MV-4-11 (cell line): ENCODE data around the gene OSBPL3.
A peak's percentile ranks its signal among the peaks of the same experiment; 100 is the strongest.

Experiments
- DNase-seq: peaks from one replicate; lab custom pipeline; 2025; lab: John Stamatoyannopoulos, UW

OSBPL3 gene

DNA sequence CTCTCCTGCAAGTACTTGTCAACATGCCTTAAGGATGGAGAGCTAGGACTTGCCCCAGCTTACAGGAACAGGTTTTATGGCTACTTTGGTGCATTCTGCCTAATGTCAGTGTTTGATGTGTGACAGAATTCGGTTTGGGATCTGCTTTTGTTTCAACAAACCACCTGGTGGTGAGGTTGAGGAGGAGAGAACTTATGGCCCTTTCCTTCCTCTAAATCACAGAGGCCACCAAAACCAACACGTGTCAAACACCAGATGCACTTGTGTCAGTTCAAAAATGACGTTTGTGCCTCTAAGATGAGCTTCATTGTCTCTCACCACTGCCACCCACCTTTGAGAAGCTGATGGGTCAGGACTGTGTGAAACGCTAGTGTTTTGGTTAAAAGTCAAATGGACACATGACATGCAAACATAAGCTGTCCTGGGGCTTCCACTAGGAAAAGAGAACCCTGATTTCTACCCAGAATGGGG is 83.9 kb downstream of the OSBPL3 start:
- no peak for DNase-seq

DNA sequence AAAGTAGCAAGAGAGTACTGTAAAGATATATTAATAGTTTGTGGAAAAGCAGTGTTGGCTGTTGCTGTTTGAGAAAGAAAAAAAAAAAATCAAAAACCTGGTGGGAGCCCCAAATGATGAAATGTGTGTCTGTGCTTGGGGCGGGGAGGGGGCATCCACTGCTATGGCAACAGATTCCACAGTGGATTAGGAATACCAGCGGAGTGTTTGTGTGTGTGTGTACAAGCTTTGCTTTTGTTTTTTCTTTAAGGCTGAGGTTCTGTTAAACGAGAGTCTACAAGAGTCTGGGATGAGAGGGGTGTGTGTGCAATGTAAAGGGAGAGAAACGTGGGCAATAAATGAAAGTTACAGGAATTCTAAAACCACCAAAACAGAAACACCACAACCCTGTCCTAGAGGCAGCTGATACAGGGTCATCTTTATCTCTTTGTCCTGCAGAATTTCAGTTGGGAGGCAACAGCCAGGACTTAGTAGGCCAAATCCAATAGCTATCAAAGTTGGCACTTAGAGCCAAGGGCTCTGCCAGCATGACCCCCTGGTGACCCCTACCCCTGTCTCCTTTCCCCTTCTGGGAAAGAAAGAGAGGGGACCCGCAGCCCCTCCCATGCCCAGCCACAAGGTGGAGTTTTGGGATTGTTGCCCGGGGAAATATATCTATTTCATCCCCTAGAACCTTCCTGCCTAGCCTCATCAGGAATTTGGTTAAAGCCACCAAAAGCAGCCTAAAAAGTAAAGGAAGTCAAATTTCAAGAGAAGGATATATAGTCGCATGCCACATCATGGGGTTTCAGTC is 85.4 kb downstream of the OSBPL3 start:
- no peak for DNase-seq

DNA sequence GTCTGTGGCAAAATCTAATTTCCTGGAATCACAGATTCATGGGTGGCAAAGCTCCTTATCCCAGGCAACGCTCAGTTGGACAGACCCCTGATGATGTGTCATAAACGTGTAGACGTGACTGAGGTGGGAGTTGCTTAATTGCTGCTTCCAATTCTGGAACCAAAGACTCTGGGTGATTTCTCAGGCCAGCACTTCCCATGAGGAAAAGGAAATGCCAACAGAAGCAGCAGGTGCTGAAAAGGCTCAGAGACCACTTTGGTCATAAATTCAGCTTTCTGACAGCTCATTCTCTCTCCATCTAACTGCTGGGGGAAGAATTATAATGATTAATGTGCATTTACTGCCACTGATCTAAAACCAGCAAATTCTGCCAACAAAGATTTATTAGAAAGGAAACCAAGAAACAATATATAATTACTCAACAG is 88.7 kb downstream of the OSBPL3 start:
- no peak for DNase-seq

DNA sequence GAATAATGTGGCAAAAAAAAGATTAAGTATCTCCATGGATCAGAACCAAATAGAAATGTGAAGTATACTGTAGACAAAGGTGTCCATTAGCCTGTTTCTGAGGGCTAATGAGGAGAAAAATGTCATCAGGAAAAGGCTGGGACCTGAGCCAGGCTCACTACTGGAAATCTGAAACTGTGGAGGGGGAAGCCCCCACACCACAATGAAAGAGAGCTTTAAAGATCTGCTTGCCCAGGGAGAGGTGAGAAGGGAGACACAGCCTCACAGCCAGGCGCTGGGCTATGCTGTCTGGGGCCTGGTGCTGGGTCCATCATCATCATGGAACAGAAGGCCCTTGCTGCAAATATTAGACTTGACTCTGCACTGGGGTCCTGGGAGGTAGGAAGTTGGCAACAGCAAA is 90.4 kb downstream of the OSBPL3 start:
- DNase-seq = no peak

GRCh38 chr7:24888653-24889052 is 91.3 kb downstream of the OSBPL3 start:
- no peak for DNase-seq

DNA sequence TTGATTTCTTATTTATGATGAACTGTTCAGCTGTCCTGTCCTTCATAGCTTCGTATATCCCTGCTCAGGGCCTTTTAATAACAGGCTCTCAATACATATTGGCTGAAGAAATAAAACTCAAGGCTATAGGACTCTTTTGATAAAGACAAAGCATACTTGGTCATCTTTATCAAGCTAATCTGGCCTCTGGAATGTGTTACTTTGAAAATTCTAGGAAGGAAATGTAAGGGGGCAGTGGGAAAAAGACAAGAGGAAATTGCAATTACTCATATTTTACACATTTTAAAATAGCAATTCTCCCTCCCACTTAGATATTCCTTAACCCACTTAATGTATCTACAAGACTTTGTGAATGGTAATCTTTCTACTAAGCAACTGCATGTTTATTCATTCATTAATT is 94.3 kb downstream of the OSBPL3 start:
- DNase-seq = no peak

GRCh38 chr7:24885305-24885704 is 94.7 kb downstream of the OSBPL3 start:
- DNase-seq = no peak

GRCh38 chr7:24884401-24884800 is 95.6 kb downstream of the OSBPL3 start:
- DNase-seq = no peak

GRCh38 chr7:24883622-24884013 is 96.4 kb downstream of the OSBPL3 start:
- DNase-seq = no peak

DNA sequence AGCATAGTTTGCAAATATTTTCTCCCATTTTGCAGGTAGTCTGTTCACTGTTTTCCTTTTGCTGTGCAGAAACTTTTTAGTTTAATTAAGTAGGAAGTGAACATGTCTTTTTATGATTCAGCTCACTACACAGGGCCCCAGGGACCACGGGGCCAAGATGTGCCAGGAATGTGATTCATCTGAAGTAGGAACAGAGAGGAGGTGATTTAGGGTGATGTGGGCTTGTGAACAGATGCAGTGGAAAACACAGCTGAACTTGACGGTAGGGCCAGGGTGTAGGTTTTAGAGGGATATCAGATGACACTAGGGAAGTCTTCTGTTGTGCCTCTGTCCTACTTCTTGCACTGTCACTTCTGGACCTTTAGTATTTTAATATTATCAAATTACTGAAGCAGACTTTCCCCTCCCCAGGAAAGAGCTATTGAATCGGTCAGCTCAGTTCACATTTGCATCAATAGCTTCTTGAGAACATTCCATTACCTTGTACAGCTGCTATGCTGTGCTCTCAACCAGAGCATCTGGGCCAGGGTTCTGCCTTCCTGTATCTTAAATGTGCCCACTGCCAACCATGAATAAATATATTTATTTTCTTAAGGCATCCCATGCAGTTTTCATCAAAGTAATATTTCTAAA is 96.9 kb downstream of the OSBPL3 start:
- DNase-seq = no peak

GRCh38 chr7:24881623-24882022 is 98.4 kb downstream of the OSBPL3 start:
- no peak for DNase-seq

- no peak for DNase-seq
Observed at GRCh38 chr7:24880886-24881285, 99.1 kb downstream of the OSBPL3 start.

GRCh38 chr7:24879291-24879690 is 100.7 kb downstream of the OSBPL3 start:
- peak; percentile 47 for DNase-seq

DNA sequence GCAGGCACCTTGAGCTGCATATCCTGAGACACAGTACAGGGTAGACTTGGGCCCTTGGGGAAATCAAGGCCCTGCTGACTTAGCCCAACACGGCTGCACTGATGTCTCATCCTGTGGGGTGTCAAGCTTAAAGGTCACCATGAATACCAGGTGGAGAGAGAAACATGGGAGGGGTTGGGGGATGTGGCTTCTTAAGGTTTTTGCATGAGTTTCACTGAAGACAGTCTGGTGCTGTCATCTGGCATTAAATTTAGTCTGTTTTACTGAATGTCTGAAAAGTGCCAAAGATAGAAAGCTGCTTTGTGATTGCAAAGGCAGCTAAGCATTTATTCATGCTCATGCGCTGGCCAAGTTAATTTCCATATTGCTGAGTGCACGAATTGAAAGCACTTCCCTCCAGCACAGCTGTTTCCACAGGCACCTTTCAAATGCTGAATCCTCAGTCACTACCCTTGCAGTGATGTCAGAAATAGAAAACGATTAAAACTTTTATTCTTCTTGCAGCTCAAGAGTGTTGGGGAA is 102.1 kb downstream of the OSBPL3 start:
- no peak for DNase-seq

DNA sequence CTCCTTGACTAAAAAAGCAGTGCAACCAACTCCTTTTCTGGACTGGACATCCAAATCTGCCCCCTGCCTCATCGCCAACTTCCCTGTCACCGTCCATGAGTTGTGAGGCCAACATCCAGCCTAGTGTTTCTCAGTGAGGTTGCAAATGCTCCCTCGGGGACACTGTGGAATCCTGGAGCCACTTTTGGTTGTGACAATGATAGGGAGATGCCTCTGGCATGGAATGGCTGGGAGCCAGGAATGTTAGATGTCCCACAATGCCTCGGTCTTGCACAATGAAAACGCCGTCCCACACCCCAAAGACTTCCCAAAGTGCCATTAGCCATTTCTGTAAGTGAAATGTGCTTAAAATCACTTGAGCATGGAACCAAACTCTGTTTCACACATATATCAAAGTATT is 105.2 kb downstream of the OSBPL3 start:
- DNase-seq = no peak

GRCh38 chr7:24873944-24874343 is 106.0 kb downstream of the OSBPL3 start:
- DNase-seq = no peak

DNA sequence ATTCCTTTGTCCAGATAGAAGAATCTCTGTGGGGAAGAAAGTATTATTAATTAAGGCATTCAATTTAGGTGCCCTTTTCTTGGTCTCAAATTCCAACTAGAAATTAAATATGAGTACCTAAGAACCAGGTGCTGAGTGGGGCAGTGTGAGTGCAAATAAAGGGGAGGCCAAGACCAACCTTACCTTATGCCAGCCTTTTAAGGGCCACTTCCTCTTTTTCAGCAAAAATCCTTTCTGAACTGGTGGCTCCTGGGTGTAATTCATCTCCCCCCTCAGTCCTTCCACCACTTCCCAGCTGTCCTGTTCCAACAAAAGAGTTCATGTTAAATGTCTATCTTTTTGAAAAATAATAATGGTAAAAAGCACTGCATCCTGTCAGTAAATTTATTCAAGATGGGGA is 108.2 kb downstream of the OSBPL3 start:
- peak; percentile 5 for DNase-seq

GRCh38 chr7:24870766-24871165 is 109.2 kb downstream of the OSBPL3 start:
- DNase-seq = no peak

DNA sequence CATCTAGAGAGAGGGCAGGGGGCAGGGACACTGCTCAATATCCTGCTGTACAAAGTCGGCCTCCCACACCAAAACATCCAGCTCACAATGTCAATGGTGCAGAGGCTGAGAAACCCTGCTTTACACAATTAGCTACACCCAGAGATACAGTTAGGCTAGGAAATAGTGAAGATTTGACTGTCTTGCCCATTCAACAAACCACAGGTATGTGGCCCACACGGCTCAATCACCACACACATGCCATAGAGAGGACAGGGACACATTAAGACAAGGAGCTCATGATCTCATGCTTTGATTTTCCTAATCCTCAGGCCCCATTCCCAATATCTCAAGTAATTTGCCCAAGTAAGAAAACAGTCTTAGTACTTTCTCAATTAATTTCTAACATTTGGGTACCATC is 110.4 kb downstream of the OSBPL3 start:
- DNase-seq = no peak

DNA sequence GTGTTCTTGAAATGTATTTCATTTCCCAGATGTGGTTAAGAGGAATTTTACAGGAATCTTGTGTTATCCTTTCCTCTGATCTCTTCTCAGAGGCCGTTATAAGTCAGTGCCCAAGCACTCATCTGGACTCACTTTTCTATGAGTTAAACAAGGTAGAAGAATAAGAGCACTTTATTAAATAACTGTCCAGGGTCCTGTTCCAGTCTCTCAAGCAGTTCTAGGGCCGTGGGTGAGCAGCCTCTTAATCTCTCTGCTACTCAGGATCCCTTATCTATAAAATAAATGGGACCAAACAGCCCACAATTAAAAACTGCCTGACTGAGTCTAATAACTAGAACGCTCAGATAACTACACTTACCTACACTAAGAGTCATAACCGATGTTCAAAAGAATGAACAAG is 111.2 kb downstream of the OSBPL3 start:
- no peak for DNase-seq

DNA sequence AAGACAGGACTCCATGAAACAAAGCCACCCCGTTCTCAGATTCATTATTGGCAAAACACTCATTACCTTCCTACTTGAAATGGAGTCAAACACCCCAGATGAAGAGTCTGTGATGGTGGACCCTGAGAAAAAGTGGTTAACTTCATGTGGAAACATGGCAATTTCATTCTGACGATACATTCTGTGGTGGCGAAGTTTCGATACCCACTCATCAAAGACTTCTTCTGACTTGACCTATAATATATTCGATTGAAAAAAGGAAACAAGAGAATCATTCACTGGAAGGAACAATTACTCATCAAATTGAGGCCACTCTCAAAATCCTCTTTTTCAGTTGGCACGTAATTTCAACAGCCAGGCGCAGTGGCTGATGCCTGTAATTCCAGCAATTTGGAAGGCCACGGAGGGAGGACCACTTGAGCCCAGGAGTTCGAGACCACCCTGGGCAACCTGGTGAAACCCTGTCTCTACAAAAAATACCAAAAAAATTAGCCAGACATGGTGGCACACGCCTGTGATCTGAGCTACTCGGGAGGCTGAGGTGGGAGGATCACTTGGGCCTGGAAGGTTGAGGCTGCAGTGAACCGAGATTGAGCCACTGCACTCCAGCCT is 113.9 kb downstream of the OSBPL3 start:
- DNase-seq = no peak

DNA sequence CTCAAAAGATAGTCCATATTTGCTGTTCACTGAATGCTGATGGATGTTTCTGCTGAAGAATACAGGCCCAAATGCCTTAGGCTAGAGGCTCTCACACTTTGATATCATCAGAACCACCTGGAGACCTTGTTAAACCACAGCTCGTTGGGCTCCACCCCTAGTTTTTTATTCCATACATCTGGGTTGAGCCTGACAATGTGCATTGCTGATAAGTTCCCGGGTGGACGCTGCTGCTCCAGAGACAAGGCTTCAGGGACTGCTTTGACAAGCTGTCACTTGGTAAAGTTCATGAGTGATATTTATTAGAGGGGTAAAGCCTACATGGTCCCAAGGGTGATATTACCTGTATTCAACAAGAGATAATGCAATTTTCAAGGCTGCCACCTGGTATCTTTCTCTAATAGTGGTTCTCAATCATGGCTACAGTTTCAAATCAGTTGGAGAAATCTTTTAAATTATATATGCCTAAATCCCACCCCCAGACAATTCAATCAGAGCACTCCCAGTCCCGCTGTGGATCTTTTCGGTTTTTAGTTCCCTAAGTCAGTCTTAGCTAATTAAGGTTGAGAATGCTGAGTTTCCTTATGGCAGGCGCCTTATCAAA is 115.7 kb downstream of the OSBPL3 start:
- DNase-seq = no peak

DNA sequence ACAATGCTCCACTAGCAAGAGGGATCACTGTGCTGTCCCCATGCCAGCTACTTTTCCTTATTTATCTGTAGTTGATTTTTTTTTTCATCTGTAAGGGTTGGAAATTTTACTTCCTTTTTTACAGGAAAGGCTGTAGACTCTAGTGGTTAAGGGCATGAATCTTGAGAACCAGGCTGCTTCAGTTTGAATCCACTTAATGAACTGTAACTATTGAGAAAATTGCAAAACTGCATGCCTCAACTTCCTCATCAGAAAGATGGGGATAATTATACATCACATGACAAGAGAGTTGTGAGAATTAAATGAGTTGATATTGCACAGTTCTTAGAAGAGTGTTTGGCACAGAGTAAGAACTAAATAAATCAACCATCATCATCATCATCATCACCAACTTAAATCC is 116.4 kb downstream of the OSBPL3 start:
- peak; percentile 67 for DNase-seq
